Measurements from ENCODE around the gene MKNK1.

DNA sequence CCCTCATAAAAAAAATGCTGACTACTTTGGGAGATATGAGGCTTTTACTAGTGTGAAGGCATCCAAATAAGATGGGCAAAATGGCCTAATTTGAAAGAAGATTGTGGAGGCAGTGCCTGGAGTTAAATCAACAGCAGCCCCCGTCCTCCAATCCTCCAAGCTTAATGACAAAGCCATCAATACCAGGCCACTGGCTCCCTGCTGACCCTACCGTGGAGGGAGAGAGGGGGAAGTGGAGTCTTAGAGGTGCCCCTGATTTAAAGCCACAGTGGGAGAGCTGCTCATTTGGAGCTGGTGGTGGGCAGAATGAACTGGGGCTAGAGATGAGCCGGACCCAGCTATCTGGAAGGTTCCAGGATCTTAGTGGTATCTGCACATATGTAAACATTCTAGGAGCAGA, 28.3 kb downstream of the MKNK1 start:
- TF ChIP-seq, protein P1, sequence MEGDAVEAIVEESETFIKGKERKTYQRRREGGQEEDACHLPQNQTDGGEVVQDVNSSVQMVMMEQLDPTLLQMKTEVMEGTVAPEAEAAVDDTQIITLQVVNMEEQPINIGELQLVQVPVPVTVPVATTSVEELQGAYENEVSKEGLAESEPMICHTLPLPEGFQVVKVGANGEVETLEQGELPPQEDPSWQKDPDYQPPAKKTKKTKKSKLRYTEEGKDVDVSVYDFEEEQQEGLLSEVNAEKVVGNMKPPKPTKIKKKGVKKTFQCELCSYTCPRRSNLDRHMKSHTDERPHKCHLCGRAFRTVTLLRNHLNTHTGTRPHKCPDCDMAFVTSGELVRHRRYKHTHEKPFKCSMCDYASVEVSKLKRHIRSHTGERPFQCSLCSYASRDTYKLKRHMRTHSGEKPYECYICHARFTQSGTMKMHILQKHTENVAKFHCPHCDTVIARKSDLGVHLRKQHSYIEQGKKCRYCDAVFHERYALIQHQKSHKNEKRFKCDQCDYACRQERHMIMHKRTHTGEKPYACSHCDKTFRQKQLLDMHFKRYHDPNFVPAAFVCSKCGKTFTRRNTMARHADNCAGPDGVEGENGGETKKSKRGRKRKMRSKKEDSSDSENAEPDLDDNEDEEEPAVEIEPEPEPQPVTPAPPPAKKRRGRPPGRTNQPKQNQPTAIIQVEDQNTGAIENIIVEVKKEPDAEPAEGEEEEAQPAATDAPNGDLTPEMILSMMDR (IDR thresholded peaks at IDR 0.05; ENCODE audit: low read depth, low read length, poor library complexity, severe bottlenecking) = no peak
- no peak for TF ChIP-seq EZH2phosphoT487 (IDR thresholded peaks at IDR 0.05; ENCODE audit: borderline replicate concordance, low read length)

Measured in DOHH2 (cell line).